HepG2 (cell line): Measurements from ENCODE around the gene MYO7B. TPM values are rescaled to one million over a fixed set of nuclear protein-coding genes. Genes with fewer than 3 reads are reported as not detected.
A peak's percentile ranks its signal among the peaks of the same experiment; 100 is the strongest.

Experiments used
- ATAC-seq: fragments of 200-7000 bp; cut with Tn5 transposase; 3 replicates; pipeline ENCODE4 v1.9.1; 2020; ENCODE audit warnings: mild to moderate bottlenecking, moderate library complexity
- BruUV-seq: library from RNA; stranded (reverse); fragments of 400-500 nt; replicated peaks from 2 replicates; lab custom pipeline; 2021; lab: Mats Ljungman, UMichigan
- CTCF ChIA-PET: fragments of 300-600 bp; formaldehyde crosslinking; extraction: SDS; loops from one replicate; lab custom pipeline; 2021; ENCODE audit warnings: low total read pairs, inconsistent platforms, low intra/inter-chr PET ratio; lab: Yijun Ruan, JAX
- POLR2A ChIA-PET: fragments of 350-600 bp; sonication (Branson Sonifier 250); formaldehyde crosslinking; loops from one replicate; lab custom pipeline; 2020; ENCODE audit warnings: antibody characterized with exemption, inconsistent platforms; lab: Yijun Ruan, JAX
- DNase-seq: peaks from one replicate; pipeline ENCODE4 v3.0.0-alpha.2; 2015; ENCODE audit warnings: low spot score
- FAIRE-seq: peaks from 3 replicates; lab custom pipeline; 2011; peaks lifted over from hg19 to GRCh38; lab: Jason Lieb, UNC
- H2AFZ ChIP-seq: one replicate; pipeline ENCODE4 v1.6.1; 2011; ENCODE audit warnings: low read length, inconsistent platforms
- H3K27ac ChIP-seq: fragments of 300-600 bp; 3 replicates; pipeline ENCODE4 v1.8.0; 2011; ENCODE audit warnings: mixed run types, mild to moderate bottlenecking, mixed read lengths, low read length, inconsistent platforms; ENCODE audit not compliant: insufficient read depth; ENCODE audit errors: extremely low read length
- H3K27me3 ChIP-seq, 2 experiments: fragments of 200-600 bp in 1 of 2; 2 replicates in 1 of 2; 3 replicates in 1 of 2; pipeline versions ENCODE4 v1.6.0 to v1.8.0; 2011; ENCODE audit warnings: low read length in 2 of 2, mild to moderate bottlenecking in 2 of 2, moderate library complexity in 2 of 2, inconsistent platforms in 1 of 2; ENCODE audit not compliant: insufficient read depth in 2 of 2, control insufficient read depth in 1 of 2
- H3K36me3 ChIP-seq, 2 experiments: fragments of 200-600 bp in 1 of 2; replicated peaks in 1 of 2; 2 replicates in 1 of 2; 3 replicates in 1 of 2; pipeline versions ENCODE4 v1.5.1 to v1.8.0; 2011; ENCODE audit warnings: low read length in 2 of 2, inconsistent platforms in 1 of 2; ENCODE audit not compliant: insufficient read depth in 2 of 2, control insufficient read depth in 1 of 2
- H3K4me1 ChIP-seq: 2 replicates; pipeline ENCODE4 v1.5.1; 2012; ENCODE audit warnings: low read length, inconsistent platforms; ENCODE audit not compliant: insufficient read depth
- H3K4me2 ChIP-seq: 2 replicates; pipeline ENCODE4 v1.6.0; 2011; ENCODE audit warnings: low read depth, low read length, inconsistent platforms
- H3K4me3 ChIP-seq, 3 experiments: fragments of 200-600 bp in 1 of 3; sonication (generic), shearing (Covaris generic) in 1 of 3; replicated peaks in 1 of 3; 2 replicates each; pipeline ENCODE4 v1.5.1; 2011 to 2016; ENCODE audit warnings: low read length in 3 of 3, inconsistent platforms in 2 of 3, low read depth in 2 of 3, mild to moderate bottlenecking in 2 of 3, control low read depth in 1 of 3, mixed read lengths in 1 of 3; ENCODE audit not compliant: insufficient read depth in 1 of 3
- H3K79me2 ChIP-seq: one replicate; pipeline ENCODE4 v1.6.1; 2011; ENCODE audit warnings: low read length, inconsistent platforms; ENCODE audit not compliant: insufficient read depth
- H3K9ac ChIP-seq: 2 replicates; pipeline ENCODE4 v1.6.0; 2011; ENCODE audit warnings: mild to moderate bottlenecking, low read depth, low read length, inconsistent platforms; ENCODE audit not compliant: insufficient read depth
- H3K9me3 ChIP-seq: 2 replicates; pipeline ENCODE4 v1.5.1; 2012; ENCODE audit warnings: mild to moderate bottlenecking, low read length
- H4K20me1 ChIP-seq: 2 replicates; pipeline ENCODE4 v1.6.0; 2011; ENCODE audit warnings: inconsistent platforms, mild to moderate bottlenecking, low read length, moderate library complexity; ENCODE audit not compliant: insufficient read depth
- AKAP8 ChIP-seq: sonication (generic); formaldehyde crosslinking; IDR thresholded peaks from 2 replicates; pipeline ENCODE4 v1.5.1; 2020; ENCODE audit warnings: mild to moderate bottlenecking, missing genetic modification reagents
- CREB1 ChIP-seq, 2 experiments: fragments of 450-650 bp in 1 of 2; IDR thresholded peaks; 2 replicates each; pipeline ENCODE4 v1.6.1; 2016 to 2017; ENCODE audit warnings: control low read depth in 1 of 2, mild to moderate bottlenecking in 1 of 2, missing compliant biosample characterization in 1 of 2, missing genetic modification characterization in 1 of 2
- FOXA3 ChIP-seq: IDR thresholded peaks from 2 replicates; pipeline ENCODE4 v1.6.1; 2016; ENCODE audit warnings: missing genetic modification reagents, missing compliant biosample characterization
- HOXA9 ChIP-seq: sonication (generic); formaldehyde crosslinking; IDR thresholded peaks from 2 replicates; pipeline ENCODE4 v1.8.1; 2022; ENCODE audit warnings: missing genetic modification reagents, mild to moderate bottlenecking, moderate library complexity, borderline replicate concordance
- KLF12 ChIP-seq: sonication (generic); formaldehyde crosslinking; IDR thresholded peaks from 2 replicates; pipeline ENCODE4 v1.4.0; 2020; ENCODE audit warnings: missing genetic modification reagents, borderline replicate concordance
- ZBTB21 ChIP-seq: sonication (generic); formaldehyde crosslinking; IDR thresholded peaks from 2 replicates; pipeline ENCODE4 v1.4.0; 2020; ENCODE audit warnings: missing genetic modification reagents
- ZBTB8A ChIP-seq: sonication (generic); formaldehyde crosslinking; IDR thresholded peaks from 2 replicates; pipeline ENCODE4 v1.4.0; 2020; ENCODE audit warnings: mild to moderate bottlenecking, low read depth, missing genetic modification reagents, borderline replicate concordance
- ZNF234 ChIP-seq: sonication (generic); formaldehyde crosslinking; conservative IDR thresholded peaks from 2 replicates; pipeline ENCODE4 v1.5.1; 2020; ENCODE audit warnings: mild to moderate bottlenecking, missing genetic modification reagents
- WGBS: methylation state at CpG from one replicate; pipeline ENCODE4 v1.1.6; 2017; ENCODE audit warnings: low lambda C conversion rate; 5-methylcytosine and 5-hydroxymethylcytosine counted together
- in situ Hi-C: cut with HindIII; loops from 2 replicates; pipeline ENCODE4 v1.10.0; 2017; ENCODE audit warnings: low pct_unique_long_range_greater_than_20kb; ENCODE audit not compliant: extremely low pct_ligation_motif_present
- intact Hi-C: fragments of 100-400 bp; cut with micrococcal nuclease; formaldehyde crosslinking; loops from one replicate; pipeline ENCODE4 v1.10.0; 2022; ENCODE audit not compliant: unreplicated experiment
- polyA plus RNA-seq, 8 experiments: library from polyadenylated mRNA; depleted of rRNA in 3 of 8; stranded (reverse) in 7 of 8; unstranded in 1 of 8; fragments of >200 nt; fragmentation: Illumina TruSeq in 4 of 8; extraction: Trizol in 4 of 8; gene quantifications; 2 replicates each; pipeline versions ENCODE4 v1.2.1 to v1.2.3, GENCODE V29; 2011 to 2016; ENCODE audit warnings: low read depth in 4 of 8, missing spikeins in 1 of 8, mixed read lengths in 1 of 8; ENCODE audit not compliant: insufficient read depth in 1 of 8
- total RNA-seq, 5 experiments: library from RNA; depleted of rRNA; stranded (reverse); fragments of >200 nt; fragmentation: Illumina TruSeq; extraction: Trizol; gene quantifications; 2 replicates each; pipeline ENCODE4 v1.2.3, GENCODE V29; 2016; ENCODE audit warnings: low read depth in 1 of 5
- TF ChIP-seq, protein P1 (sequence below): sonication (generic); formaldehyde crosslinking; IDR thresholded peaks from 2 replicates; pipeline ENCODE4 v1.4.0; 2020; ENCODE audit warnings: missing genetic modification reagents, borderline replicate concordance
- TF ChIP-seq, protein P2 (sequence below): sonication (generic); formaldehyde crosslinking; IDR thresholded peaks from 2 replicates; pipeline ENCODE4 v1.5.0; 2020; ENCODE audit warnings: missing genetic modification reagents, mild to moderate bottlenecking, borderline replicate concordance
- TF ChIP-seq, protein P3 (sequence below): IDR thresholded peaks from 2 replicates; pipeline ENCODE4 v1.6.1; 2016; ENCODE audit warnings: mild to moderate bottlenecking, missing biosample characterization, missing genetic modification reagents
- TF ChIP-seq, protein P4 (sequence below): IDR thresholded peaks from 2 replicates; pipeline ENCODE4 v1.4.0; 2020; ENCODE audit warnings: mild to moderate bottlenecking, missing genetic modification reagents
- TF ChIP-seq, protein P5 (sequence below): IDR thresholded peaks from 2 replicates; pipeline ENCODE4 v1.6.1; 2012; ENCODE audit warnings: low read depth, low read length, improper control_type of control experiment

MYO7B gene
- total and polyA plus RNA-seq, 2 of the 13 experiments (the other 11 are each of a cell fraction or from before 2014, with no cell fraction given), result not detected

DNA sequence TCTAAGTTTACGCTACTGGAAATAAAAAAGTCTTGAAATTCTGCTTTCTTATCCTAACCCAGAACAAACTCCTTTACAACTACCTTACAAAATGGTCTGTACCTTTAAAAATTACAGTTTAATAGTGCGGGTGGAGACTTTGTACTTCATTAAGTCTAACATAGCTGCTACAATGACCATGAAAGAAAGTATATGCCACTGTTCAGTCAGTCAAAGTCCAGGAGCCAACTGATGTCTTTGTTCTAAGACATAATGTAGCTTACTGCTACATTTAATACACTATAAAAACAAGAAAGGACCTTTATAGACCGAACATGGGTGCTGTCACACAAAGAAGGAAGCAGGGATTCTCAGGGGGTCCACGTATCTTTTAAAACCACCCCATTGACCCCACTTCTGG, 45.2 kb upstream of the MYO7B start (continued):
- TF ChIP-seq, protein P1, sequence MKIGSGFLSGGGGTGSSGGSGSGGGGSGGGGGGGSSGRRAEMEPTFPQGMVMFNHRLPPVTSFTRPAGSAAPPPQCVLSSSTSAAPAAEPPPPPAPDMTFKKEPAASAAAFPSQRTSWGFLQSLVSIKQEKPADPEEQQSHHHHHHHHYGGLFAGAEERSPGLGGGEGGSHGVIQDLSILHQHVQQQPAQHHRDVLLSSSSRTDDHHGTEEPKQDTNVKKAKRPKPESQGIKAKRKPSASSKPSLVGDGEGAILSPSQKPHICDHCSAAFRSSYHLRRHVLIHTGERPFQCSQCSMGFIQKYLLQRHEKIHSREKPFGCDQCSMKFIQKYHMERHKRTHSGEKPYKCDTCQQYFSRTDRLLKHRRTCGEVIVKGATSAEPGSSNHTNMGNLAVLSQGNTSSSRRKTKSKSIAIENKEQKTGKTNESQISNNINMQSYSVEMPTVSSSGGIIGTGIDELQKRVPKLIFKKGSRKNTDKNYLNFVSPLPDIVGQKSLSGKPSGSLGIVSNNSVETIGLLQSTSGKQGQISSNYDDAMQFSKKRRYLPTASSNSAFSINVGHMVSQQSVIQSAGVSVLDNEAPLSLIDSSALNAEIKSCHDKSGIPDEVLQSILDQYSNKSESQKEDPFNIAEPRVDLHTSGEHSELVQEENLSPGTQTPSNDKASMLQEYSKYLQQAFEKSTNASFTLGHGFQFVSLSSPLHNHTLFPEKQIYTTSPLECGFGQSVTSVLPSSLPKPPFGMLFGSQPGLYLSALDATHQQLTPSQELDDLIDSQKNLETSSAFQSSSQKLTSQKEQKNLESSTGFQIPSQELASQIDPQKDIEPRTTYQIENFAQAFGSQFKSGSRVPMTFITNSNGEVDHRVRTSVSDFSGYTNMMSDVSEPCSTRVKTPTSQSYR (CRISPR knock-in tag), result no peak
- TF ChIP-seq, protein P2, sequence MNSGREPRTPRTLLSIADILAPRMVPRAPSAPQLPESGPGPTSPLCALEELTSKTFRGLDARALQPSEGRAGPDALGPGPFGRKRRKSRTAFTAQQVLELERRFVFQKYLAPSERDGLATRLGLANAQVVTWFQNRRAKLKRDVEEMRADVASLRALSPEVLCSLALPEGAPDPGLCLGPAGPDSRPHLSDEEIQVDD (CRISPR knock-in tag), result no peak
- TF ChIP-seq, protein P3, sequence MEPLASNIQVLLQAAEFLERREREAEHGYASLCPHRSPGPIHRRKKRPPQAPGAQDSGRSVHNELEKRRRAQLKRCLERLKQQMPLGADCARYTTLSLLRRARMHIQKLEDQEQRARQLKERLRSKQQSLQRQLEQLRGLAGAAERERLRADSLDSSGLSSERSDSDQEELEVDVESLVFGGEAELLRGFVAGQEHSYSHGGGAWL, result no peak
- TF ChIP-seq HOXA9 (CRISPR knock-in tag) (no peak), ZBTB21 (CRISPR knock-in tag) (no peak), KLF12 (CRISPR knock-in tag) (no peak), ZBTB8A (CRISPR knock-in tag) (no peak)

DNA sequence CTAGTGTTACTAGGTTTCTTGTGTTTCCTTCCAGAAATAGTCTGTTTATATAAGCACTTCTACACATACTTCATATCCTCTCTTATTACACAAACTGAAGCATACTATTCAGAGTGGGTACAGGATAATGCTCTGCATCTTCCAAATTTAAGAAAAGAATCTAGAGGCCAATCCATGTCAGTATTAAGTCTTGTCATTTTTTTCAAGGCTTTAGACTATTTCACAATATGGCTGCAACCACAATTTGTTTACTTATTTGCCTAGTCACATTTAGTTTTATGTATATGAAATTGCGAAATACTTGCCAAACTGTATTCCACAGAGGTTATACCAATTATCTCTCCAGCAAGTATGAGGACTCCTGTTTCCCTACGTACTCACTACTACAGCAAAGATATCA, 37.1 kb upstream of the MYO7B start:
- BruUV-seq, result no TSS peak
- H3K9ac ChIP-seq, result no peak overlapping the region
- ChIA-PET POLR2A (no interaction called here), CTCF (no interaction called here)
- no peaks in the 10 kb centered on the region for H3K27me3 ChIP-seq
- intact Hi-C loops, result no loop called here
- H4K20me1 ChIP-seq, result no peaks in the 10 kb centered on the region
- DNase-seq, result peak; percentile 35
- FAIRE-seq, result no peak
- in situ Hi-C loops, result no loop called here
- H3K79me2 ChIP-seq, result no peaks in the 10 kb centered on the region
- H3K27ac ChIP-seq, result no peak overlapping the region
- peaks cover 30 to 84% of the 10 kb centered on the region in 2 experiments for H3K36me3 ChIP-seq
- WGBS, result 87% methylated on average over 2 of the region's 2 CpGs
- H3K4me2 ChIP-seq, result no peak overlapping the region
- H3K9me3 ChIP-seq, result no peaks in the 10 kb centered on the region
- no peak overlapping the region for H2AFZ ChIP-seq
- ATAC-seq, result no peak
- H3K4me1 ChIP-seq, result peaks cover 9% of the 10 kb centered on the region; the same call in 1 of the 2 replicates
- no peak overlapping the region for H3K4me3 ChIP-seq
- TF ChIP-seq, protein P4, sequence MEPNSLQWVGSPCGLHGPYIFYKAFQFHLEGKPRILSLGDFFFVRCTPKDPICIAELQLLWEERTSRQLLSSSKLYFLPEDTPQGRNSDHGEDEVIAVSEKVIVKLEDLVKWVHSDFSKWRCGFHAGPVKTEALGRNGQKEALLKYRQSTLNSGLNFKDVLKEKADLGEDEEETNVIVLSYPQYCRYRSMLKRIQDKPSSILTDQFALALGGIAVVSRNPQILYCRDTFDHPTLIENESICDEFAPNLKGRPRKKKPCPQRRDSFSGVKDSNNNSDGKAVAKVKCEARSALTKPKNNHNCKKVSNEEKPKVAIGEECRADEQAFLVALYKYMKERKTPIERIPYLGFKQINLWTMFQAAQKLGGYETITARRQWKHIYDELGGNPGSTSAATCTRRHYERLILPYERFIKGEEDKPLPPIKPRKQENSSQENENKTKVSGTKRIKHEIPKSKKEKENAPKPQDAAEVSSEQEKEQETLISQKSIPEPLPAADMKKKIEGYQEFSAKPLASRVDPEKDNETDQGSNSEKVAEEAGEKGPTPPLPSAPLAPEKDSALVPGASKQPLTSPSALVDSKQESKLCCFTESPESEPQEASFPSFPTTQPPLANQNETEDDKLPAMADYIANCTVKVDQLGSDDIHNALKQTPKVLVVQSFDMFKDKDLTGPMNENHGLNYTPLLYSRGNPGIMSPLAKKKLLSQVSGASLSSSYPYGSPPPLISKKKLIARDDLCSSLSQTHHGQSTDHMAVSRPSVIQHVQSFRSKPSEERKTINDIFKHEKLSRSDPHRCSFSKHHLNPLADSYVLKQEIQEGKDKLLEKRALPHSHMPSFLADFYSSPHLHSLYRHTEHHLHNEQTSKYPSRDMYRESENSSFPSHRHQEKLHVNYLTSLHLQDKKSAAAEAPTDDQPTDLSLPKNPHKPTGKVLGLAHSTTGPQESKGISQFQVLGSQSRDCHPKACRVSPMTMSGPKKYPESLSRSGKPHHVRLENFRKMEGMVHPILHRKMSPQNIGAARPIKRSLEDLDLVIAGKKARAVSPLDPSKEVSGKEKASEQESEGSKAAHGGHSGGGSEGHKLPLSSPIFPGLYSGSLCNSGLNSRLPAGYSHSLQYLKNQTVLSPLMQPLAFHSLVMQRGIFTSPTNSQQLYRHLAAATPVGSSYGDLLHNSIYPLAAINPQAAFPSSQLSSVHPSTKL, result 0 out of 2 replicates have a peak, but pooled peaks have one; percentile 9
- TF ChIP-seq CREB1 (IDR thresholded peaks at IDR 0.05) (no peak), CREB1 (CRISPR knock-in tag; IDR thresholded peaks at IDR 0.05) (0 out of 2 replicates have a peak, but pooled peaks have one; percentile 20), ZNF234 (no peak), AKAP8 (no peak), FOXA3 (CRISPR knock-in tag) (peak; percentile 12; the same call in 1 of the 2 replicates)
- TF ChIP-seq, protein P5, sequence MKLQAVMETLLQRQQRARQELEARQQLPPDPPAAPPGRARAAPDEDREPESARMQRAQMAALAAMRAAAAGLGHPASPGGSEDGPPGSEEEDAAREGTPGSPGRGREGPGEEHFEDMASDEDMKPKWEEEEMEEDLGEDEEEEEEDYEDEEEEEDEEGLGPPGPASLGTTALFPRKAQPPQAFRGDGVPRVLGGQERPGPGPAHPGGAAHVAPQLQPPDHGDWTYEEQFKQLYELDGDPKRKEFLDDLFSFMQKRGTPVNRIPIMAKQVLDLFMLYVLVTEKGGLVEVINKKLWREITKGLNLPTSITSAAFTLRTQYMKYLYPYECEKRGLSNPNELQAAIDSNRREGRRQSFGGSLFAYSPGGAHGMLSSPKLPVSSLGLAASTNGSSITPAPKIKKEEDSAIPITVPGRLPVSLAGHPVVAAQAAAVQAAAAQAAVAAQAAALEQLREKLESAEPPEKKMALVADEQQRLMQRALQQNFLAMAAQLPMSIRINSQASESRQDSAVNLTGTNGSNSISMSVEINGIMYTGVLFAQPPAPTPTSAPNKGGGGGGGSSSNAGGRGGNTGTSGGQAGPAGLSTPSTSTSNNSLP, result peak; percentile 70; the same call in 1 of the 2 replicates
